ENCODE data around the gene ST7. TPM values are rescaled to one million over a fixed set of nuclear protein-coding genes. Genes with fewer than 3 reads are reported as not detected.

ST7 gene
- total and polyA plus RNA-seq, 2 of the 13 experiments (the other 11 are each of a cell fraction or from before 2014, with no cell fraction given), result 17.3 to 23.5 TPM

GRCh38 chr7:116997972-116998371 is 44.7 kb downstream of the ST7 start:
- H3K4me2 ChIP-seq (ENCODE audit: low read depth, low read length), result no peak overlapping the region
- no peaks in the 10 kb centered on the region for H3K79me2 ChIP-seq (ENCODE audit: insufficient read depth, low read length)
- WGBS (ENCODE audit: low lambda C conversion rate), result 100% methylated on average over 4 of the region's 27 CpGs
- H3K9ac ChIP-seq (ENCODE audit: insufficient read depth, low read depth, low read length), result no peak overlapping the region
- H3K36me3 ChIP-seq (replicated peaks in 1 of 2; ENCODE audit: control insufficient read depth in 1 of 2, insufficient read depth in 2 of 2, low read length in 2 of 2), result no peaks in the 10 kb centered on the region
- H2AFZ ChIP-seq (ENCODE audit: low read length), result no peak overlapping the region
- H3K27ac ChIP-seq (ENCODE audit: extremely low read length, insufficient read depth, low read length), result no peak overlapping the region
- no peaks in the 10 kb centered on the region for H3K9me3 ChIP-seq (ENCODE audit: low read length)
- intact Hi-C loops (cut with micrococcal nuclease; ENCODE audit: unreplicated experiment) (no loop called here), in situ Hi-C loops (cut with HindIII; ENCODE audit: extremely low pct_ligation_motif_present, low pct_unique_long_range_greater_than_20kb) (no loop called here)
- TF ChIP-seq ZNF747 (CRISPR knock-in tag; IDR thresholded peaks at IDR 0.05; ENCODE audit: borderline replicate concordance), result no peak
- no peak for TF ChIP-seq ATM (IDR thresholded peaks at IDR 0.05; ENCODE audit: borderline replicate concordance)
- TF ChIP-seq TCF7 (IDR thresholded peaks at IDR 0.05; ENCODE audit: low read depth), result no peak
- no peak for TF ChIP-seq ZNF550 (CRISPR knock-in tag; IDR thresholded peaks at IDR 0.05; ENCODE audit: borderline replicate concordance)
- TF ChIP-seq HOXA5 (CRISPR knock-in tag; IDR thresholded peaks at IDR 0.05), result no peak
- TF ChIP-seq ZNF883 (CRISPR knock-in tag; IDR thresholded peaks at IDR 0.05; ENCODE audit: not compliant biosample characterization), result no peak
- TF ChIP-seq PRPF4 (IDR thresholded peaks at IDR 0.05; ENCODE audit: low read depth, low read length, poor library complexity, severe bottlenecking), result no peak
- no peak for TF ChIP-seq ATF5 (CRISPR knock-in tag; IDR thresholded peaks at IDR 0.05; ENCODE audit: low read depth)
- TF ChIP-seq BRCA1 (CRISPR knock-in tag; IDR thresholded peaks at IDR 0.05), result no peak
- TF ChIP-seq BCLAF1 (IDR thresholded peaks at IDR 0.05), result no peak
- no peak for TF ChIP-seq MED13 (CRISPR knock-in tag; IDR thresholded peaks at IDR 0.05)
- H4K20me1 ChIP-seq (ENCODE audit: insufficient read depth, low read length), result no peaks in the 10 kb centered on the region
- DNase-seq (ENCODE audit: low spot score), result no peak
- CTCF ChIA-PET (ENCODE audit: low intra/inter-chr PET ratio, low total read pairs), result no interaction called here
- no peak for FAIRE-seq
- no peak for ATAC-seq
- H3K27me3 ChIP-seq (ENCODE audit: control insufficient read depth in 1 of 2, insufficient read depth in 2 of 2, low read length in 2 of 2), result no peaks in the 10 kb centered on the region
- no peak overlapping the region for H3K4me3 ChIP-seq (replicated peaks in 1 of 3; ENCODE audit: insufficient read depth in 1 of 3, low read depth in 2 of 3, low read length in 3 of 3)
- no peaks in the 10 kb centered on the region for H3K4me1 ChIP-seq (ENCODE audit: insufficient read depth, low read length)
- POLR2A ChIA-PET, result no interaction called here
- no TSS peak for BruUV-seq (replicated peaks)
